HepG2 (cell line): ENCODE results near the gene MAPK11. TPM values are rescaled to one million over a fixed set of nuclear protein-coding genes. Genes with fewer than 3 reads are reported as not detected.
A peak's percentile ranks its signal among the peaks of the same experiment; 100 is the strongest.

ENCODE experiments used
- ARID4A ChIP-seq: sonication (generic); formaldehyde crosslinking; IDR thresholded peaks from 2 replicates; pipeline ENCODE4 v1.5.0; 2020; ENCODE audit warnings: mild to moderate bottlenecking, missing genetic modification reagents, borderline replicate concordance
- CENPX ChIP-seq: sonication (generic); formaldehyde crosslinking; IDR thresholded peaks from 2 replicates; pipeline ENCODE4 v1.9.0; 2021; ENCODE audit warnings: mild to moderate bottlenecking, missing genetic modification reagents, moderate library complexity
- JDP2 ChIP-seq: sonication (generic); formaldehyde crosslinking; IDR thresholded peaks from 2 replicates; pipeline ENCODE4 v1.8.1; 2022; ENCODE audit warnings: missing genetic modification reagents, borderline replicate concordance
- KDM5B ChIP-seq: sonication (generic); formaldehyde crosslinking; IDR thresholded peaks from 2 replicates; pipeline ENCODE4 v1.4.0; 2020; ENCODE audit warnings: missing genetic modification reagents, mild to moderate bottlenecking, borderline replicate concordance
- NONO ChIP-seq, 2 experiments: fragments of 450-650 bp in 1 of 2; sonication (generic) in 1 of 2; formaldehyde crosslinking in 1 of 2; IDR thresholded peaks in 1 of 2; conservative IDR thresholded peaks in 1 of 2; 2 replicates each; pipeline versions ENCODE4 v1.6.1 to v1.8.0; 2017 to 2022; ENCODE audit warnings: mild to moderate bottlenecking in 1 of 2, missing genetic modification reagents in 1 of 2, moderate library complexity in 1 of 2
- ZGPAT ChIP-seq: IDR thresholded peaks from 2 replicates; pipeline ENCODE4 v1.6.1; 2016; ENCODE audit warnings: mild to moderate bottlenecking
- ZNF20 ChIP-seq: sonication (generic); formaldehyde crosslinking; IDR thresholded peaks from 2 replicates; pipeline ENCODE4 v1.4.0; 2020; ENCODE audit warnings: mild to moderate bottlenecking, moderate library complexity, missing genetic modification reagents
- ZNF432 ChIP-seq: sonication (generic); formaldehyde crosslinking; IDR thresholded peaks from 2 replicates; pipeline ENCODE4 v1.5.0; 2020; ENCODE audit warnings: missing genetic modification reagents, mild to moderate bottlenecking, borderline replicate concordance
- ZNF569 ChIP-seq: sonication (generic); formaldehyde crosslinking; IDR thresholded peaks from 2 replicates; pipeline ENCODE4 v1.5.0; 2020; ENCODE audit warnings: mild to moderate bottlenecking, missing genetic modification reagents, moderate library complexity, borderline replicate concordance
- ZNF713 ChIP-seq: sonication (generic); formaldehyde crosslinking; IDR thresholded peaks from 2 replicates; pipeline ENCODE4 v1.4.0; 2020; ENCODE audit warnings: mild to moderate bottlenecking, missing genetic modification reagents
- polyA plus RNA-seq, 8 experiments: library from polyadenylated mRNA; depleted of rRNA in 3 of 8; stranded (reverse) in 7 of 8; unstranded in 1 of 8; fragments of >200 nt; fragmentation: Illumina TruSeq in 4 of 8; extraction: Trizol in 4 of 8; gene quantifications; 2 replicates each; pipeline versions ENCODE4 v1.2.1 to v1.2.3, GENCODE V29; 2011 to 2016; ENCODE audit warnings: low read depth in 4 of 8, missing spikeins in 1 of 8, mixed read lengths in 1 of 8; ENCODE audit not compliant: insufficient read depth in 1 of 8
- total RNA-seq, 5 experiments: library from RNA; depleted of rRNA; stranded (reverse); fragments of >200 nt; fragmentation: Illumina TruSeq; extraction: Trizol; gene quantifications; 2 replicates each; pipeline ENCODE4 v1.2.3, GENCODE V29; 2016; ENCODE audit warnings: low read depth in 1 of 5
- TF ChIP-seq, protein P1 (sequence below), 2 experiments: fragments of 450-650 bp in 1 of 2; sonication (generic) in 1 of 2; formaldehyde crosslinking in 1 of 2; IDR thresholded peaks; 2 replicates each; pipeline versions ENCODE4 v1.6.1 to v1.8.0; 2016 to 2022; ENCODE audit warnings: antibody characterized with exemption in 1 of 2, mild to moderate bottlenecking in 1 of 2, missing genetic modification reagents in 1 of 2
- TF ChIP-seq, protein P2 (sequence below): IDR thresholded peaks from 2 replicates; pipeline ENCODE4 v1.6.1; 2016; ENCODE audit warnings: mild to moderate bottlenecking, missing biosample characterization, missing genetic modification reagents

The MAPK11 gene
- total and polyA plus RNA-seq, 2 of the 13 experiments (the other 11 are each of a cell fraction or from before 2014, with no cell fraction given), result 0.15 to 0.17 TPM

DNA sequence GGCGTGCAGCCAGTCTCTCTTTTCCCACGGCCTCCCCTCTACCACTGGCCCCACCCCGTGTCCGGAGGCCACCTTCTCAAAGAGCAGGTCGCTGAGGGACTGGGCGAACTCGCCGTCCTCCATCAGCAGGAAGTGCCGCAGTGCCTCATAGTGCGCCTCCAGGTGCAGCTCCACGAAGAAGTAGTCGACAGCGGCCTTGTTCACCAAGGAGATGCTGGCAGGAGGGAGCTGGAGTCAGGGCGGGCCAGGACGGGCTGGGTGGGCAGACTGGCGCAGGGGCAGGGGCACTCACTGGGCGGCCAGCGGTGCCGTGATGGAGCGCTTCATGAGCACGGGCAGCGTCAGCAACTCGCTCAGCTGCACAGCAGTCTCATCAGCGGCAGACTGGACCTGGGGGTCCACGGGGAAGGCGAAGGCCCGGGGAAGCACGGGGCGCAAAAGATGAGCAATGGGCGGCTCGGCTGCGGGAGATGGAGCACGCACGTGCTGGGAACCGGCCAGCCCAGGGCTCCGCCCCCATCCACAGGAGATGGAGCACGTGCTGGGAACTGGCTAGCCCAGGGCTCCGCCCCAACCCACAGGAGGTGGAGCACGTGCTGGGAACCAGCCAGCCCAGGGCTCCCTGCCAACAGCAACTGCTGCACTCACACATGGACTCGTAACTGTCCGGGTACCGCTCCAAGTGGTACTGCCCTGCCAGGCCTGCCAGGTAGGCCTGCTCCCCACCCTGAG is 51.0 kb downstream of the MAPK11 start (continued):
- TF ChIP-seq, protein P1, sequence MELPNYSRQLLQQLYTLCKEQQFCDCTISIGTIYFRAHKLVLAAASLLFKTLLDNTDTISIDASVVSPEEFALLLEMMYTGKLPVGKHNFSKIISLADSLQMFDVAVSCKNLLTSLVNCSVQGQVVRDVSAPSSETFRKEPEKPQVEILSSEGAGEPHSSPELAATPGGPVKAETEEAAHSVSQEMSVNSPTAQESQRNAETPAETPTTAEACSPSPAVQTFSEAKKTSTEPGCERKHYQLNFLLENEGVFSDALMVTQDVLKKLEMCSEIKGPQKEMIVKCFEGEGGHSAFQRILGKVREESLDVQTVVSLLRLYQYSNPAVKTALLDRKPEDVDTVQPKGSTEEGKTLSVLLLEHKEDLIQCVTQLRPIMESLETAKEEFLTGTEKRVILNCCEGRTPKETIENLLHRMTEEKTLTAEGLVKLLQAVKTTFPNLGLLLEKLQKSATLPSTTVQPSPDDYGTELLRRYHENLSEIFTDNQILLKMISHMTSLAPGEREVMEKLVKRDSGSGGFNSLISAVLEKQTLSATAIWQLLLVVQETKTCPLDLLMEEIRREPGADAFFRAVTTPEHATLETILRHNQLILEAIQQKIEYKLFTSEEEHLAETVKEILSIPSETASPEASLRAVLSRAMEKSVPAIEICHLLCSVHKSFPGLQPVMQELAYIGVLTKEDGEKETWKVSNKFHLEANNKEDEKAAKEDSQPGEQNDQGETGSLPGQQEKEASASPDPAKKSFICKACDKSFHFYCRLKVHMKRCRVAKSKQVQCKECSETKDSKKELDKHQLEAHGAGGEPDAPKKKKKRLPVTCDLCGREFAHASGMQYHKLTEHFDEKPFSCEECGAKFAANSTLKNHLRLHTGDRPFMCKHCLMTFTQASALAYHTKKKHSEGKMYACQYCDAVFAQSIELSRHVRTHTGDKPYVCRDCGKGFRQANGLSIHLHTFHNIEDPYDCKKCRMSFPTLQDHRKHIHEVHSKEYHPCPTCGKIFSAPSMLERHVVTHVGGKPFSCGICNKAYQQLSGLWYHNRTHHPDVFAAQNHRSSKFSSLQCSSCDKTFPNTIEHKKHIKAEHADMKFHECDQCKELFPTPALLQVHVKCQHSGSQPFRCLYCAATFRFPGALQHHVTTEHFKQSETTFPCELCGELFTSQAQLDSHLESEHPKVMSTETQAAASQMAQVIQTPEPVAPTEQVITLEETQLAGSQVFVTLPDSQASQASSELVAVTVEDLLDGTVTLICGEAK (IDR thresholded peaks at IDR 0.05), result no peak
- TF ChIP-seq, protein P1 (CRISPR knock-in tag; IDR thresholded peaks at IDR 0.05), result no peak
- TF ChIP-seq KDM5B (CRISPR knock-in tag), result no peak
- TF ChIP-seq ZNF713 (CRISPR knock-in tag), result no peak
- TF ChIP-seq, protein P2, sequence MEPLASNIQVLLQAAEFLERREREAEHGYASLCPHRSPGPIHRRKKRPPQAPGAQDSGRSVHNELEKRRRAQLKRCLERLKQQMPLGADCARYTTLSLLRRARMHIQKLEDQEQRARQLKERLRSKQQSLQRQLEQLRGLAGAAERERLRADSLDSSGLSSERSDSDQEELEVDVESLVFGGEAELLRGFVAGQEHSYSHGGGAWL (CRISPR knock-in tag), result no peak
- no peak for TF ChIP-seq ZGPAT (CRISPR knock-in tag)
- no peak for TF ChIP-seq NONO (IDR thresholded peaks at IDR 0.05)
- 0 out of 2 replicates have a peak, but pooled peaks have one; percentile 11 for TF ChIP-seq NONO (CRISPR knock-in tag; conservative IDR thresholded peaks at IDR 0.05)
- no peak for TF ChIP-seq JDP2
- no peak for TF ChIP-seq ZNF432 (CRISPR knock-in tag)
- no peak for TF ChIP-seq CENPX (CRISPR knock-in tag)
- TF ChIP-seq ARID4A (CRISPR knock-in tag), result peak; percentile 35; the same call in 1 of the 2 replicates
- TF ChIP-seq ZNF569 (CRISPR knock-in tag), result no peak
- no peak for TF ChIP-seq ZNF20
